HT1080 (cell line): ENCODE results near the gene DIP2C. TPM values are rescaled to one million over a fixed set of nuclear protein-coding genes. Genes with fewer than 3 reads are reported as not detected.
"Not testable (repeated sequence)": the region's sequence is repeated elsewhere in the genome, so short reads cannot be mapped to it uniquely, and the experiment has no call there.

Experiments
- DNase-seq: peaks from one replicate; pipeline ENCODE4 v3.0.0-alpha.2; 2015; ENCODE audit warnings: low read depth
- total RNA-seq: library from RNA; depleted of rRNA; stranded (reverse); fragments of >200 nt; shearing (Covaris generic); gene quantifications from 2 replicates; pipeline ENCODE4 v1.2.3, GENCODE V29; 2014

DIP2C gene
- total RNA-seq, 1 experiment from 2014 or later, result 3.2 TPM

DNA sequence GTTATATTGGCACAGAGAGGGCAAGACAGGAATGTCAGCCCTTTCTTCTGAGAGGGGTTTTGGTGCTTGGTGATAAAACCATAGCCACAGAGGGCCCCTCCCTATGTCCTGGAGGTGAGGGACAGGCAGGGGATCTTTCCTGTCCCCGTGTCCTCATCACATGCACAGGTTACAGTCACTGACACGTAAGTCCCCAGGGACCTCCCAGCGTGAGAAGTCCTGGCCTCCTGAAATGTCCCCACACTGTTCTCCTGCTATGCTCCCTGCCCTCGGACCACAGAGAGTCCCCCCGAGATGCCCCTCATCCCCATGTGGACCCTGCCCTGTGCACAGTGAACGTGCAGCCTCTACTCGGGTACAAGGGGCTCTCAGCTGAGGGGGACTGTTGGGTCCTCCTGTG, 293.8 kb downstream of the DIP2C start:
- DNase-seq, result no peak

GRCh38 chr10:394439-395101, 294.9 kb downstream of the DIP2C start:
- DNase-seq, result not testable (repeated sequence)

- DNase-seq, result no peak
These were observed 295.6 kb downstream of the DIP2C start for GRCh38 chr10:393787-394438.

DNA sequence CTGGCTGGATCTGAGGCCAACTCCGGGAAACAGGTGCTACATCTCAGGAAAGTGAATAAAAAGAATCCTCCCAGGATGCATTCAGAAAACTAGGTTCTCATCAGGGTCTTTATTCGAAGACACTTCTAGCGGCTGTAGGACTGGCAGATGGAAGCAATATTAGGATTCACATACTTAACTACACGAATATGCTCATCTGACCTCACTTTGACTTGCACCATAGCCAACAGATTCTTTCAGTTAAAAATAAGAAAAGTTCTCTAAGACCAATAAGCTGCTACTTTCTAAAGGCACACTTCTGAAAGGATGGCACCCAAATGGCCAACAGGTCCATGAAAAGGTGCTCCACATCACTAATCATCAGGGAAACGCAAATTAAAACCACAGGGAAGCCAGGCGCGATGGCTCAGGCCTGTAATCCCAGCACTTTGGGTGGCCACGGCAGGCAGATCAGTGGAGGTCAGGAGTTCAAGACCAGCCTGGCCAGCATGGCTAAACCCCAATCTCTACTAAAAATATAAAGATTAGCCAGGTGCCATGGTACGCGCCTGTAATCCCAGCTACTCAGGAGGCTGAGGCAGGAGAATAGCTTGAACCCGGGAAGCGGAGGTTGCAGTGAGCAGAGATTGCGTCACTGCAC, 296.2 kb downstream of the DIP2C start:
- DNase-seq, result no peak

DNA sequence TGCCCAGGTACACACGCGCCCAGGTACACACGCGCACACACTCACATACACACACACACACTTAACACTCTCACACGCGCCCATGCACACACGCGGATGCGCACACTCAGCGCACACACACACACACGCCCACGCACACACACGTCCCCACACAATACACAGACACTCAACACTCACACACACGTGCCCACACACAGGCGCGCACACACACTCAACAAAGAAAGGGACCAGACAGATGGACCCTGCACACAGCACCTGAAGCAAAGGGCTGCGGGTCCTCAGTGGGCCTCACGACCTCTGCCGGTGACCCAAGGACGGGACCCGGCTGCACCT, 296.8 kb downstream of the DIP2C start:
- DNase-seq, result no peak

DNA sequence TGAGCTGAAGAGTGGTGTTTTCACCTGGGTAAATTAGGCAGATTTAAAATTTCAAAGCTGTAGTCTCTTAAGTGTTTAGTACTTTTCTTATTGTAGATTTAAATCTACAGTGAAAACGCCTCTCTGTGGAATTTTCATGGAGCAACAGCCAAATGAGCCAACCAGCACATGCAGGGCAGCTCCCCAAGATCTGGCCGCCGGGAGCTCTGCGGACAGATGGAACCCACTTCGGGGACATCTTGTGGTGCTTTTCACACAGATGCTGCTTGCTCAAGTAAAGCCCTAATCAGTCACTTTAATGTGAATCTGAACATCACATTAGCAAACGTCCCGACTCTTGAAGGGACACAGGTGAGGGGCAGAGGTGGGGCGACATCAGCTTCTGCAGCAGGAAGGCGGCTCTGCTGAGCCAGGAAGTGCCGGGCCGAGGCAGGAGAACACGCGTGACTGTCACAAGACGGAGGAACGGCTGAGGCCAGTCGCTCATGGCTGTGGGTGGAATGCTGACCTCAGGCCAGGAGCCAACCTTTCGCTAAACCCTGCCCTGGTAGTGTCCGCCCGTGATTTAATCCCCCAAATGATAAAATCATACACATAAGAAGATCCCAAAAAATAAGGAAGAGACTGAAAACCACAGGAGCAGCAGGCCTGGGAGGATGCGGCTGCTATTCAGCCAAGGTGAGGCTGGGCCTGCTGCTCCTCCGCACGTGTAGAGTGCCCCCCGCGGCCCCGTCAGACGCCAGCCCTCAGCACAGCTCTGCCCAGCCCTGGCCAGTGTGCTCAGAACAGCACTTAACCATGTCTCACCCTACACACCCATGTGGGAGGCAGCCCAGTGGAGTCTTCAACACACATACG, 297.4 kb downstream of the DIP2C start:
- DNase-seq, result no peak

GRCh38 chr10:391305-391704, 298.2 kb downstream of the DIP2C start:
- no peak for DNase-seq

- no peak for DNase-seq
These were observed 298.9 kb downstream of the DIP2C start for GRCh38 chr10:390449-391100.

- no peak for DNase-seq
These were observed 299.5 kb downstream of the DIP2C start for GRCh38 chr10:389836-390448.

- no peak for DNase-seq
These were observed 300.1 kb downstream of the DIP2C start for GRCh38 chr10:389261-389790.

DNA sequence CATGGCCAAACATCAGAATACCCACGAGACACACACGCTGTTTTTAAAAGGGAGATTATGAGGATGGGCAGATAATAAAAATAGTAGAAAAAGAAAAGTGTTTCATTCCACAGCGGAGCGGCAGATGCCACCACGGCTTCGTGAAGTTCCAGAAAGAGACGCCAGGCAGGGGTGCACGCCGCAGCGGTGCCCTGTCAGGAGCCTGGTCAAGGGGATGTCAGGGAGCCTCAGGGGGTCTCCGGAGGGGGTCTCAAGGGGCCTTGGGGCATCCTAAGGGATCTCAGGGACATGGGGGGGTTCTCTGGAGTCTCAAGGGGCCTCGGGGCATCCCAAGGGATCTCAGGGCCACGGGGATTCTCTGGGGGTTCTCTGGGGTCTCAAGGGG, 300.8 kb downstream of the DIP2C start:
- no peak for DNase-seq

- DNase-seq, result no peak
These were observed 301.4 kb downstream of the DIP2C start for GRCh38 chr10:387909-388660.

DNA sequence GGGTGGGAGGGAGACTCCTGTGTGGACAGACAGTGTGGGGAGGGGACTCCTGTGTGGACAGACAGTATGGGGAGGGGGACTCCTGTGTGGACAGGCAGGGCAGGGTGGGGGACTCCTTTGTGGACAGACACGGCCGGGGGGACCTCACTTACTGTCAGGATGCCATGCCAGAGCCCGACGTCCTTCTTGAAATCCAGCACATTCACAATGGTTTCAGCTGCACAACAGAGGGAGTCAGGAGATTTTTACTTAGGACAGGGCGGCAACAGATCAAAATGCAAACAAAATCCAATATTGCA, 301.9 kb downstream of the DIP2C start:
- DNase-seq, result no peak

DNA sequence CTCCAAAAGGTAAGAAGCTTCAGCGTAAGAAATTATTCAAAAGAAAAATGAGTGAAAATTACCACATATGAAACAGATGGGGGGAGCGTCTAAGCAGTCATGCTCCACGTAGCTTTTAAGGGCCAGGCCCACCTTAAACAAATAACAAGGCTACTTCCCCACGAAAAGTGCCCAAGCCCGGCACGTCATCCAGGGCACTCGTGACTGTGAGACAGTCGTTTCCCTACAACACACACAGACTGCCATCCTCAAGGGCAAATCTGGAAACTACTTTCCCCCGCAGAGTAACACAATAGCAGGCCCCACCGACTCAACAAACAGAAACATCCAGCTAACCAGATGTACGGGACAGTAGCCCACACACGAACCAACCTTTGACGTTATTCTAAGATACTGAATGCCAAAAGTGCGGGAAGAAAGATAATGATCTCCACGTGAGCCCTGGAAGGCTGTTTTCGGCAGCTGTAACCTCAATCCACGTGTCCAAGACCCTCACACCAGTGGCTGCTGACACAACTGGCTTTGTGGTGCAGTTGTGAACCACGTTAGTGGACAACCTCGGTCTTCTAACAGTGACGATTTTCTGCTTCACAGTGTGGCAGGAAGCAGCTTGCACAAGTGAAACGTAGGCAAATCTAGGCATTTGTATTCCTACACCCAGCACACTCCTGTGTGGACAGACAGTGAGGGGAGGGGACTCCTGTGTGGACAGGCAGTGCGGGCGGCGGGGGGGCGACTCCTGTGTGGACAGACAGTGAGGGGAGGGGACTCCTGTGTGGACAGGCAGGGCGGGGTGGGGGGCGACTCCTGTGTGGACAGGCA, 302.5 kb downstream of the DIP2C start:
- no peak for DNase-seq

DNA sequence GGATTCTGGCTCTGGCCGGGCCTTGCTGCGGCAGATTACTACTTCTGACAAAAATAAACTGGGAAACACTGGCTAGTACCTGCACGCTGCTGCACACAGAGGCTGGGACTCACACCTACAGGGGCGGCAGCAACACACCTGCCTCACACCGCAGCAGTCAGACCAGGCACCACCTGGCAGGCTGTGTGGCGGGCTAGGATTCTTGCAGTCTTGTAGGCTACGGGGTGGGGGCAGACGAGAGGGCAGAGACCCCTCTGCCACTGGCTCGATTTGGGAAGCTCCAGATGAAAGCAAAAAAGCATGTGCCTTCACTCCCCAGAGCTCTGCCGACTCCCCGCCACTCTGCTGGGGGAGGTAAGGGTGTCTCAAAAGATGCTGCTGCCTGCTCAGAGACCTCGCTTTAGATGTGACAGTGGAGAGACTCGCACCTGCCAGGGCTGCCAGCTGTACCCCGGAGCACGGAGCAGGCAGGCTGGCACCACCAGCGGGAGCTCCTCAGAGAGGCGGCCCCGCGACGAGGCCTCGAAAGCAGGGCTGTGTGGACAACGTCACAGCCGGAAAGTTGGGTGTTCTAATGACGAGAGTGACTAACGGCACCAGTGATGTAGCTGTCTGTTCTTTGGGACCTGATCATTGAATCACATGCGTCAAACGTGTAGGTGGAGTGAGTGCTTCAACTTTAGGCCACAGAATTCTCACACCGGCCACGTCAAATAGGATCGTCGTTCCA, 303.7 kb downstream of the DIP2C start:
- no peak for DNase-seq

- no peak for DNase-seq
These were observed 304.7 kb downstream of the DIP2C start for GRCh38 chr10:384538-385305.

DNA sequence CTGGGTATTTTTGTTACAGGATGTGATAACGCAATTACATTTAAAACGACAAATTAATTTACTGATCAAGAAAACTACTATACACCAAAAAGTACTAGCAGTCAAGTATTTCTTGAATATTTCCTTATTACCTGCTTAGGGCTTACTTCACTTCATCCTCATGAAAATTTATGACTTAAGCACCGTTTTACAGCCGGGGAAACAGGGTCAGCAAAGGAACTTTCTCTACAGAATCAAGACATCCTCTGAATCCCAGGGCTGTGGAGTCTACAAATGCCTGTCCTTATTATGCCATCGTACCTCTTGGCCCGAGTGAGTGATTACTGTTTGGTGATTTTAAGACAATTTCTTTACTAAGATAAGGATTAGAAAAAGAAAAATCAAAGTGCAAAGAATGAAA, 305.9 kb downstream of the DIP2C start:
- no peak for DNase-seq

DNA sequence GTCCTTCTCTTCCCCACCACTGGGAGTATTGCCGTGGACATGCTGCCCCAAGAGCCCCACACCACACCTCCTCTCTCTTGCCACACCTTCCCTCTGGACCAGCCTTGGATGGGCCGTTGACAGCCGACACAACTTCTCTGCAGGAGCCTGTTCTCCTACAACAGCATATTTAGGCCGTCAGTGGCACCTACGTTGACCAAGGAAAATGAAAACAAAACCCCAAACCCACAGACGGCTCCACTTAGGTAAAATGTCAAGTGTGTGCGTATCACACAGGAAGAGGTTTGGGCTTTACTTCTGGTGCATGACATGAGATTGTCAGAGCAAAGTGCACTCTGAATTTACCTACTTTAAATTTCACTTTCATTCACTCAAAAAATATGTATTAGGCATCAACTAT, 307.7 kb downstream of the DIP2C start:
- DNase-seq, result no peak
